WTC11 (cell line): Measurements from ENCODE around the gene SRSF10. TPM values are rescaled to one million over a fixed set of nuclear protein-coding genes. Genes with fewer than 3 reads are reported as not detected.
"Not testable (repeated sequence)": the region's sequence is repeated elsewhere in the genome, so short reads cannot be mapped to it uniquely, and the experiment has no call there.

Experiments used
- ATAC-seq: fragments of 200-7000 bp; cut with Tn5 transposase; 2 replicates; pipeline ENCODE4 v1.10.0; 2021; ENCODE audit warnings: mild to moderate bottlenecking, moderate library complexity
- CTCF ChIA-PET: fragments of 300-600 bp; sonication (Branson Sonifier 250); formaldehyde crosslinking; loops from one replicate; lab custom pipeline; 2021; ENCODE audit warnings: antibody characterized with exemption; lab: Charles Lee
- POLR2A ChIA-PET: fragments of 350-600 bp; sonication (Branson Sonifier 250); formaldehyde crosslinking; loops from one replicate; lab custom pipeline; 2021; ENCODE audit warnings: antibody characterized with exemption; lab: Charles Lee
- DNase-seq: peaks from one replicate; pipeline ENCODE4 v3.0.0; 2021; ENCODE audit warnings: low spot score
- H3K27ac Mint-ChIP-seq: 2 replicates; pipeline ENCODE4 v1.8.0; 2021; ENCODE audit warnings: mixed read lengths
- H3K27me3 Mint-ChIP-seq: 2 replicates; pipeline ENCODE4 v1.8.0; 2021; ENCODE audit warnings: low read depth, mild to moderate bottlenecking, moderate library complexity, mixed read lengths
- H3K36me3 Mint-ChIP-seq: 2 replicates; pipeline ENCODE4 v1.8.0; 2021; ENCODE audit warnings: mixed read lengths
- H3K4me1 Mint-ChIP-seq: 2 replicates; pipeline ENCODE4 v1.8.0; 2022; ENCODE audit warnings: mixed read lengths
- H3K4me3 Mint-ChIP-seq: 2 replicates; pipeline ENCODE4 v1.8.0; 2021; ENCODE audit warnings: mild to moderate bottlenecking, moderate library complexity, mixed read lengths
- H3K9me3 Mint-ChIP-seq: 2 replicates; pipeline ENCODE4 v1.8.0; 2021; ENCODE audit warnings: mixed read lengths
- AFF4 ChIP-seq: sonication (generic); formaldehyde crosslinking; IDR thresholded peaks from 2 replicates; pipeline ENCODE4 v1.8.1; 2023; ENCODE audit warnings: mild to moderate bottlenecking, missing genetic modification reagents, borderline replicate concordance
- CDX4 ChIP-seq: fragments of 250-450 bp; sonication (Bioruptor Pico); IDR thresholded peaks from 2 replicates; pipeline ENCODE4 v1.9.0; 2021; ENCODE audit warnings: moderate library complexity, mild to moderate bottlenecking, inconsistent platforms, borderline replicate concordance
- CREB1 ChIP-seq: sonication (generic); formaldehyde crosslinking; IDR thresholded peaks from 2 replicates; pipeline ENCODE4 v1.8.0; 2023; ENCODE audit warnings: mild to moderate bottlenecking, missing genetic modification reagents
- ELF4 ChIP-seq: sonication (generic); formaldehyde crosslinking; IDR thresholded peaks from 2 replicates; pipeline ENCODE4 v1.8.1; 2022; ENCODE audit warnings: low read depth, mild to moderate bottlenecking, moderate library complexity, missing genetic modification reagents
- GTF2I ChIP-seq: fragments of 250-450 bp; sonication (Bioruptor Pico); conservative IDR thresholded peaks from 2 replicates; pipeline ENCODE4 v1.4.0; 2021; ENCODE audit warnings: mild to moderate bottlenecking
- MYBL2 ChIP-seq: sonication (generic); formaldehyde crosslinking; IDR thresholded peaks from 2 replicates; pipeline ENCODE4 v1.8.1; 2023; ENCODE audit warnings: mild to moderate bottlenecking, moderate library complexity, missing genetic modification reagents
- NFE2L1 ChIP-seq: sonication (generic); formaldehyde crosslinking; IDR thresholded peaks from 2 replicates; pipeline ENCODE4 v1.8.1; 2023; ENCODE audit warnings: missing genetic modification reagents
- OVOL2 ChIP-seq: fragments of 250-450 bp; sonication (Bioruptor Pico); IDR thresholded peaks from 2 replicates; pipeline ENCODE4 v1.9.0; 2021; ENCODE audit warnings: mild to moderate bottlenecking, borderline replicate concordance
- SMAD4 ChIP-seq: sonication (generic); formaldehyde crosslinking; IDR thresholded peaks from 2 replicates; pipeline ENCODE4 v1.8.0; 2022; ENCODE audit warnings: mild to moderate bottlenecking, missing genetic modification reagents
- SP1 ChIP-seq: sonication (generic); formaldehyde crosslinking; conservative IDR thresholded peaks from 2 replicates; pipeline ENCODE4 v1.8.1; 2022; ENCODE audit warnings: missing genetic modification reagents
- TCF7 ChIP-seq: sonication (generic); formaldehyde crosslinking; IDR thresholded peaks from 2 replicates; pipeline ENCODE4 v1.8.0; 2022; ENCODE audit warnings: mild to moderate bottlenecking, low read depth, missing genetic modification reagents, moderate library complexity
- TEAD4 ChIP-seq: sonication (generic); formaldehyde crosslinking; IDR thresholded peaks from 2 replicates; pipeline ENCODE4 v1.8.0; 2022; ENCODE audit warnings: mild to moderate bottlenecking, missing genetic modification reagents
- ZNF138 ChIP-seq: sonication (generic); formaldehyde crosslinking; conservative IDR thresholded peaks from 2 replicates; pipeline ENCODE4 v1.8.1; 2022; ENCODE audit warnings: mild to moderate bottlenecking, moderate library complexity, missing genetic modification reagents
- ZNF232 ChIP-seq: sonication (generic); formaldehyde crosslinking; IDR thresholded peaks from 2 replicates; pipeline ENCODE4 v1.8.0; 2022; ENCODE audit warnings: mild to moderate bottlenecking, missing genetic modification reagents
- ZNF423 ChIP-seq: fragments of 250-450 bp; sonication (Bioruptor Pico); IDR thresholded peaks from 2 replicates; pipeline ENCODE4 v2.1.2; 2022; ENCODE audit warnings: mild to moderate bottlenecking, moderate library complexity
- ZNF512 ChIP-seq: sonication (generic); formaldehyde crosslinking; IDR thresholded peaks from 2 replicates; pipeline ENCODE4 v1.8.1; 2022; ENCODE audit warnings: missing genetic modification reagents, borderline replicate concordance
- total RNA-seq: library from RNA; stranded (reverse); gene quantifications from 3 replicates; pipeline ENCODE4 v1.2.3, GENCODE V29; 2021
- TF ChIP-seq, protein P1 (sequence below): sonication (generic); formaldehyde crosslinking; IDR thresholded peaks from 2 replicates; pipeline ENCODE4 v1.8.1; 2022; ENCODE audit warnings: low read depth, mild to moderate bottlenecking, moderate library complexity, missing genetic modification reagents, borderline replicate concordance
- TF ChIP-seq, protein P2 (sequence below): sonication (generic); formaldehyde crosslinking; IDR thresholded peaks from 2 replicates; pipeline ENCODE4 v1.8.0; 2022; ENCODE audit warnings: mild to moderate bottlenecking, missing genetic modification reagents

Gene SRSF10
- total RNA-seq, 1 experiment from 2014 or later = 163 TPM

DNA sequence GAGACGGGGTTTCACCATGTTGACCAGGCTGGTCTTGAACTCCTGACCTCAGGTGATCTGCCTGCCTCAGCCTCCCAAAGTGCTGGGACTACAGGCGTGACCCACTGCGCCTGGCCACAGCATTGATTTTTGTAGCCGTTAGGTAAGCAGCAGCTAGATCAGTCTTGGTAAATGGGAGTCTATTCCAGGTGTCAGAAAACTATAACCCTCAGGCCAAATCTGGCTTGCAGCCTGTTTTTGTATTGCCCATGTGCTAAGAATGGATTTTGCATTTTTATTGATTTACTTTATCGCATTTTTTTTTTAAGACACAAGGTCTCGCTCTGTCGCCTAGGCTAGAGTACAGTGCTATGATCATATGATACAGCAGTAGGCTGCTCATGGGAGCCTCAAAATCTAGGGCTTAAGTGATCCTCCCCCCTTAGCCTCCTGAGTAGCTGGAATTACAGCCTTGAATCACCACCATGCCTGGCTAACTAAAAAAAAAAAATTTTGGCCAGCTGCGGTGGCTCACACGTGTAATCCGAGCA lies 16.6 kb upstream of the SRSF10 start:
- no peak overlapping the region for H3K4me3 Mint-ChIP-seq
- DNase-seq (no peak), ATAC-seq (no peak)
- peaks cover 5% of the 10 kb centered on the region for H3K36me3 Mint-ChIP-seq
- no peak overlapping the region for H3K27ac Mint-ChIP-seq
- peaks cover 7% of the 10 kb centered on the region for H3K4me1 Mint-ChIP-seq
- CTCF ChIA-PET = no interaction called here
- POLR2A ChIA-PET = no interaction called here
- peaks cover 5% of the 10 kb centered on the region for H3K9me3 Mint-ChIP-seq
- no peak for TF ChIP-seq SP1 (CRISPR knock-in tag)
- no peak for TF ChIP-seq CDX4
- TF ChIP-seq NFE2L1 (CRISPR knock-in tag) = no peak
- no peak for TF ChIP-seq MYBL2 (CRISPR knock-in tag)
- no peak for TF ChIP-seq ELF4
- TF ChIP-seq AFF4 (CRISPR knock-in tag) = no peak
- TF ChIP-seq, protein P1, sequence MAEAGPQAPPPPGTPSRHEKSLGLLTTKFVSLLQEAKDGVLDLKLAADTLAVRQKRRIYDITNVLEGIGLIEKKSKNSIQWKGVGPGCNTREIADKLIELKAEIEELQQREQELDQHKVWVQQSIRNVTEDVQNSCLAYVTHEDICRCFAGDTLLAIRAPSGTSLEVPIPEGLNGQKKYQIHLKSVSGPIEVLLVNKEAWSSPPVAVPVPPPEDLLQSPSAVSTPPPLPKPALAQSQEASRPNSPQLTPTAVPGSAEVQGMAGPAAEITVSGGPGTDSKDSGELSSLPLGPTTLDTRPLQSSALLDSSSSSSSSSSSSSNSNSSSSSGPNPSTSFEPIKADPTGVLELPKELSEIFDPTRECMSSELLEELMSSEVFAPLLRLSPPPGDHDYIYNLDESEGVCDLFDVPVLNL (CRISPR knock-in tag) = no peak
- TF ChIP-seq ZNF423 (CRISPR knock-in tag) = no peak
- TF ChIP-seq GTF2I = no peak
- no peaks in the 10 kb centered on the region; the same call in 1 of the 2 replicates for H3K27me3 Mint-ChIP-seq

- Mint-ChIP-seq H3K4me3 (no peak overlapping the region), H3K27me3 (no peaks in the 10 kb centered on the region; the same call in 1 of the 2 replicates), H3K36me3 (peaks cover 5% of the 10 kb centered on the region), H3K4me1 (peaks cover 7% of the 10 kb centered on the region), H3K27ac (peak overlapping the region; percentile 76; the same call in 1 of the 2 replicates), H3K9me3 (peaks cover 4% of the 10 kb centered on the region)
- ChIA-PET CTCF (no interaction called here), POLR2A (no interaction called here)
- TF ChIP-seq TCF7 = no peak
- DNase-seq (no peak), ATAC-seq (no peak)
These were observed 15.3 kb upstream of the SRSF10 start for GRCh38 chr1:23995431-23995837.

GRCh38 chr1:23992011-23992410 lies 11.9 kb upstream of the SRSF10 start:
- not testable (repeated sequence) for H3K9me3 Mint-ChIP-seq, ATAC-seq, H3K36me3 Mint-ChIP-seq, H3K4me3 Mint-ChIP-seq, H3K4me1 Mint-ChIP-seq, DNase-seq, H3K27ac Mint-ChIP-seq, H3K27me3 Mint-ChIP-seq
- CTCF ChIA-PET = interaction anchor here (0.6 kb wide), 1 partner anchor 101 kb away, joined by 3 read pairs; no protein-coding TSS in a partner anchor
- POLR2A ChIA-PET = interaction anchor here (0.6 to 0.7 kb wide), 2 partner anchors 13 to 774 kb away, joined by 3 to 12 read pairs; no protein-coding TSS in a partner anchor

- ChIA-PET CTCF (no interaction called here), POLR2A (no interaction called here)
- Mint-ChIP-seq H3K27me3 (no peaks in the 10 kb centered on the region), H3K4me1 (no peaks in the 10 kb centered on the region), H3K27ac (no peak overlapping the region), H3K9me3 (peaks cover 6% of the 10 kb centered on the region), H3K36me3 (no peaks in the 10 kb centered on the region), H3K4me3 (no peak overlapping the region)
- no peak for DNase-seq
- ATAC-seq = no peak
- no peak for TF ChIP-seq OVOL2 (CRISPR knock-in tag)
- no peak for TF ChIP-seq TEAD4 (CRISPR knock-in tag)
- TF ChIP-seq ZNF512 (CRISPR knock-in tag) = no peak
- no peak for TF ChIP-seq CREB1 (CRISPR knock-in tag)
- no peak for TF ChIP-seq CDX4
- TF ChIP-seq SMAD4 (CRISPR knock-in tag) = no peak
- TF ChIP-seq, protein P2, sequence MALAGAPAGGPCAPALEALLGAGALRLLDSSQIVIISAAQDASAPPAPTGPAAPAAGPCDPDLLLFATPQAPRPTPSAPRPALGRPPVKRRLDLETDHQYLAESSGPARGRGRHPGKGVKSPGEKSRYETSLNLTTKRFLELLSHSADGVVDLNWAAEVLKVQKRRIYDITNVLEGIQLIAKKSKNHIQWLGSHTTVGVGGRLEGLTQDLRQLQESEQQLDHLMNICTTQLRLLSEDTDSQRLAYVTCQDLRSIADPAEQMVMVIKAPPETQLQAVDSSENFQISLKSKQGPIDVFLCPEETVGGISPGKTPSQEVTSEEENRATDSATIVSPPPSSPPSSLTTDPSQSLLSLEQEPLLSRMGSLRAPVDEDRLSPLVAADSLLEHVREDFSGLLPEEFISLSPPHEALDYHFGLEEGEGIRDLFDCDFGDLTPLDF (CRISPR knock-in tag) = no peak
- TF ChIP-seq ZNF138 = no peak
- no peak for TF ChIP-seq ZNF232 (CRISPR knock-in tag)
These were observed 9.1 kb upstream of the SRSF10 start for GRCh38 chr1:23989263-23989662.
